ENCODE measurements around the gene ASPN.

ASPN gene

GRCh38 chr9:92407818-92408217 lies 74.5 kb downstream of the ASPN start:
- no peak for DNase-seq

- DNase-seq, result no peak
Measured at GRCh38 chr9:92406477-92406876, 75.8 kb downstream of the ASPN start.

All from NCI-H2171 treated with DMSO at 0.1 percent for 48 hours (cell line).